Measurements from ENCODE around the gene RAD54L. TPM values are rescaled to one million over a fixed set of nuclear protein-coding genes. Genes with fewer than 3 reads are reported as not detected.
A peak's percentile ranks its signal among the peaks of the same experiment; 100 is the strongest.
"Not testable (repeated sequence)": the region's sequence is repeated elsewhere in the genome, so short reads cannot be mapped to it uniquely, and the experiment has no call there.

Gene RAD54L
- polyA plus RNA-seq, 1 donor from 2014 or later, result 0.49 TPM

GRCh38 chr1:46315669-46316403, 68.3 kb downstream of the RAD54L start:
- Mint-ChIP-seq H3K27ac (peak overlapping the region in 1 of 3 donors; percentile 15), H3K4me1 (peaks cover 0 to under 1% (median 0%) of the 10 kb centered on the region in 3 donors), H3K4me3 (no peak overlapping the region), H3K27me3 (no peaks in the 10 kb centered on the region), H3K36me3 (peaks cover 4% of the 10 kb centered on the region), H3K9me3 (no peaks in the 10 kb centered on the region)

- Mint-ChIP-seq H3K4me1 (peaks cover 0 to 8% (median 2%) of the 10 kb centered on the region in 3 donors), H3K4me3 (no peak overlapping the region), H3K36me3 (peaks cover 4% of the 10 kb centered on the region), H3K9me3 (no peaks in the 10 kb centered on the region), H3K27me3 (no peaks in the 10 kb centered on the region), H3K27ac (no peak overlapping the region)
These were observed 69.8 kb downstream of the RAD54L start for GRCh38 chr1:46317323-46317722.

- not testable (repeated sequence) for H3K4me1 Mint-ChIP-seq, H3K27me3 Mint-ChIP-seq, H3K9me3 Mint-ChIP-seq, H3K27ac Mint-ChIP-seq, H3K36me3 Mint-ChIP-seq, H3K4me3 Mint-ChIP-seq
These were observed 71.7 kb downstream of the RAD54L start for GRCh38 chr1:46319301-46319700.

- H3K4me3 Mint-ChIP-seq, H3K27me3 Mint-ChIP-seq, H3K36me3 Mint-ChIP-seq, H3K9me3 Mint-ChIP-seq: not testable (repeated sequence)
- Mint-ChIP-seq H3K4me1 (peaks cover 2 to 11% (median 3%) of the 10 kb centered on the region in 3 donors), H3K27ac (peak overlapping the region in 2 of 3 donors; percentile 19 to 68)
These were observed 72.7 kb downstream of the RAD54L start for GRCh38 chr1:46319960-46320914.

GRCh38 chr1:46322191-46322590, 74.6 kb downstream of the RAD54L start:
- H3K4me3 Mint-ChIP-seq, result peak overlapping the region in 1 of 4 donors; percentile 0
- H3K36me3 Mint-ChIP-seq, H3K27me3 Mint-ChIP-seq, H3K9me3 Mint-ChIP-seq: not testable (repeated sequence)
- peak overlapping the region in 1 of 3 donors; percentile 23 for H3K27ac Mint-ChIP-seq
- peaks cover 14 to 23% (median 16%) of the 10 kb centered on the region in 3 donors for H3K4me1 Mint-ChIP-seq

GRCh38 chr1:46325285-46326076, 77.9 kb downstream of the RAD54L start:
- H3K36me3 Mint-ChIP-seq, H3K27me3 Mint-ChIP-seq, H3K9me3 Mint-ChIP-seq: not testable (repeated sequence)
- H3K4me3 Mint-ChIP-seq, result peak overlapping the region in 3 of 4 donors; percentile 51 to 82 (median 54)
- peaks cover 21 to 34% (median 26%) of the 10 kb centered on the region in 3 donors for H3K4me1 Mint-ChIP-seq
- peak overlapping the region; percentile 93 to 99 (median 96) for H3K27ac Mint-ChIP-seq

Other genes starting within 250 kb of the RAD54L start
- 0.24 TPM for gene PIK3R3, start 115.1 kb upstream of the RAD54L start, polyA plus RNA-seq
- not detected for gene TSPAN1, start 72.7 kb upstream of the RAD54L start, polyA plus RNA-seq
- not detected for gene P3R3URF, start 71.3 kb upstream of the RAD54L start, polyA plus RNA-seq
- gene POMGNT1, start 49.3 kb upstream of the RAD54L start, polyA plus RNA-seq, result 25.2 TPM
- not detected for gene LURAP1, start 44.4 kb upstream of the RAD54L start, polyA plus RNA-seq
- 47.7 TPM for gene LRRC41, start 55.9 kb downstream of the RAD54L start, polyA plus RNA-seq
- gene UQCRH, start 55.9 kb downstream of the RAD54L start, polyA plus RNA-seq, result 310 TPM
- 26.8 TPM for gene NSUN4, start 93.0 kb downstream of the RAD54L start, polyA plus RNA-seq
- 1.2 TPM for gene FAAH, start 146.6 kb downstream of the RAD54L start, polyA plus RNA-seq
- not detected for gene DMBX1, start 242.1 kb downstream of the RAD54L start, polyA plus RNA-seq

Data from IgD-negative memory B cell (primary cell).